Neural progenitor cell (in vitro differentiated cells): ENCODE measurements around the gene TANC1.

Source experiments
- EZH2 ChIP-seq: fragments of 200-600 bp; sonication (generic); IDR thresholded peaks from 2 replicates; pipeline ENCODE4 v1.6.1; 2017; ENCODE audit warnings: antibody characterized with exemption, mild to moderate bottlenecking, moderate library complexity
- EZH2phosphoT487 ChIP-seq: fragments of 200-600 bp; sonication (generic); IDR thresholded peaks from 2 replicates; pipeline ENCODE4 v1.6.1; 2017; ENCODE audit warnings: antibody characterized with exemption
- TF ChIP-seq, protein P1 (sequence below): fragments of 200-600 bp; sonication (generic); IDR thresholded peaks from 2 replicates; pipeline ENCODE4 v1.5.1; 2017; ENCODE audit warnings: antibody characterized with exemption, mild to moderate bottlenecking

DNA sequence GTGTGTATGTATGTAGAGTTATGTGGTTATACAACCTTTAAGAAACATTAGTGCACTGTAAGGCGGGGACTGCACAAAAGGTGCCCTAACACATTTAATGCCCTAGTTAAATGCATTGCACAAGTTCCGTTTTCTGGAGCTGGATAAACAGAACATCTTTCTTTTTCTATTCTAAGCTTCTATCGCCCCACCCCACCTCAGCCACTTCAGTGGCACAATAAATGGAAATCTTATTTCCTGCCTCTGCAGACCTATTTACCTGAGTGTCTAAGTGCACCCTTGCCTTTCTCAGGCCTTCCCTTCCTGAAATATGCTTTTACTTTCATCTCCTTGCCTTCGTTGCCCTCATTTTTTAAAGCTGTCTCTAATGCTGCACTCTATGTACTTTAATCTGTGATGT lies 123.5 kb downstream of the TANC1 start:
- TF ChIP-seq, protein P1, sequence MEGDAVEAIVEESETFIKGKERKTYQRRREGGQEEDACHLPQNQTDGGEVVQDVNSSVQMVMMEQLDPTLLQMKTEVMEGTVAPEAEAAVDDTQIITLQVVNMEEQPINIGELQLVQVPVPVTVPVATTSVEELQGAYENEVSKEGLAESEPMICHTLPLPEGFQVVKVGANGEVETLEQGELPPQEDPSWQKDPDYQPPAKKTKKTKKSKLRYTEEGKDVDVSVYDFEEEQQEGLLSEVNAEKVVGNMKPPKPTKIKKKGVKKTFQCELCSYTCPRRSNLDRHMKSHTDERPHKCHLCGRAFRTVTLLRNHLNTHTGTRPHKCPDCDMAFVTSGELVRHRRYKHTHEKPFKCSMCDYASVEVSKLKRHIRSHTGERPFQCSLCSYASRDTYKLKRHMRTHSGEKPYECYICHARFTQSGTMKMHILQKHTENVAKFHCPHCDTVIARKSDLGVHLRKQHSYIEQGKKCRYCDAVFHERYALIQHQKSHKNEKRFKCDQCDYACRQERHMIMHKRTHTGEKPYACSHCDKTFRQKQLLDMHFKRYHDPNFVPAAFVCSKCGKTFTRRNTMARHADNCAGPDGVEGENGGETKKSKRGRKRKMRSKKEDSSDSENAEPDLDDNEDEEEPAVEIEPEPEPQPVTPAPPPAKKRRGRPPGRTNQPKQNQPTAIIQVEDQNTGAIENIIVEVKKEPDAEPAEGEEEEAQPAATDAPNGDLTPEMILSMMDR, result no peak
- TF ChIP-seq EZH2 (no peak), EZH2phosphoT487 (no peak)
